Measurements from ENCODE around the gene S100A10.

S100A10 gene

GRCh38 chr1:152015766-152016165, 22.1 kb upstream of the S100A10 start:
- Histone ChIP-seq H3K9ac (ENCODE audit: low read length in 5 of 5) (no peak overlapping the region), H3K9me3 (ENCODE audit: control insufficient read depth in 5 of 5, low read length in 5 of 5) (no peaks in the 10 kb centered on the region), H3K4me1 (ENCODE audit: control insufficient read depth in 5 of 5, insufficient read depth in 5 of 5, low read length in 5 of 5) (no peaks in the 10 kb centered on the region), H3K27me3 (ENCODE audit: control insufficient read depth in 5 of 5, insufficient read depth in 4 of 5, low read length in 5 of 5) (no peaks in the 10 kb centered on the region), H3K36me3 (ENCODE audit: control insufficient read depth in 5 of 5, insufficient read depth in 5 of 5, low read length in 5 of 5) (no peaks in the 10 kb centered on the region), H3K27ac (ENCODE audit: low read depth, low read length) (no peak overlapping the region), H3K4me3 (ENCODE audit: low read depth in 1 of 5, low read length in 5 of 5) (no peak overlapping the region)

DNA sequence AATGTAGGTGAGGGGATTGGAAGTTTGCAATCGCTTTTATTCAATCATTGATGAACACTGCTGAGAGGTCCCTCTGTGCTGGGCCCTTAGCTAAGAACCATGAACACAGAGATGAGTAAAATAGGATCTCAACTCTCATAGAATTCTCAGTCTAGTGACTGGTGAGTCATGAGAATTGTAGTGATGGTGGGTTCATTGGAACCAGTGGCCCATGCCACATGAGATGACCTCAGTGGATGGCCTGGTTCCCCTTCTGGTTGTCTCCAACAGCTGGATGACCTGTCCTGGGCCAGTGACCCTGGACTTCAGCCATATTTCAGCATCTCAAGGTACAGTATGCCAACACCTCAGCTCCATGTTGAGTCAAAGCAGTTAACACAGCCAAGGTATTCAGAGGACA, 21.3 kb upstream of the S100A10 start:
- no peak overlapping the region for H3K9ac ChIP-seq (ENCODE audit: low read length in 5 of 5)
- H3K27me3 ChIP-seq (ENCODE audit: control insufficient read depth in 5 of 5, insufficient read depth in 4 of 5, low read length in 5 of 5): no peaks in the 10 kb centered on the region
- H3K9me3 ChIP-seq (ENCODE audit: control insufficient read depth in 5 of 5, low read length in 5 of 5): no peaks in the 10 kb centered on the region
- no peaks in the 10 kb centered on the region for H3K36me3 ChIP-seq (ENCODE audit: control insufficient read depth in 5 of 5, insufficient read depth in 5 of 5, low read length in 5 of 5)
- no peak overlapping the region for H3K4me3 ChIP-seq (ENCODE audit: low read depth in 1 of 5, low read length in 5 of 5)
- peaks cover 0 to 2% (median 0%) of the 10 kb centered on the region in 5 donors for H3K4me1 ChIP-seq (ENCODE audit: control insufficient read depth in 5 of 5, insufficient read depth in 5 of 5, low read length in 5 of 5)
- H3K27ac ChIP-seq (ENCODE audit: low read depth, low read length): no peak overlapping the region

GRCh38 chr1:152013664-152014237, 20.1 kb upstream of the S100A10 start:
- H3K9ac ChIP-seq (ENCODE audit: low read length in 5 of 5): no peak overlapping the region
- H3K4me3 ChIP-seq (ENCODE audit: low read depth in 1 of 5, low read length in 5 of 5): no peak overlapping the region
- H3K9me3 ChIP-seq (ENCODE audit: control insufficient read depth in 5 of 5, low read length in 5 of 5): no peaks in the 10 kb centered on the region
- no peaks in the 10 kb centered on the region for H3K36me3 ChIP-seq (ENCODE audit: control insufficient read depth in 5 of 5, insufficient read depth in 5 of 5, low read length in 5 of 5)
- peaks cover 0 to 9% (median 0%) of the 10 kb centered on the region in 5 donors for H3K4me1 ChIP-seq (ENCODE audit: control insufficient read depth in 5 of 5, insufficient read depth in 5 of 5, low read length in 5 of 5)
- no peak overlapping the region for H3K27ac ChIP-seq (ENCODE audit: low read depth, low read length)
- no peaks in the 10 kb centered on the region for H3K27me3 ChIP-seq (ENCODE audit: control insufficient read depth in 5 of 5, insufficient read depth in 4 of 5, low read length in 5 of 5)

- Histone ChIP-seq H3K36me3 (ENCODE audit: control insufficient read depth in 5 of 5, insufficient read depth in 5 of 5, low read length in 5 of 5) (no peaks in the 10 kb centered on the region), H3K9ac (ENCODE audit: low read length in 5 of 5) (no peak overlapping the region), H3K27me3 (ENCODE audit: control insufficient read depth in 5 of 5, insufficient read depth in 4 of 5, low read length in 5 of 5) (no peaks in the 10 kb centered on the region), H3K4me1 (ENCODE audit: control insufficient read depth in 5 of 5, insufficient read depth in 5 of 5, low read length in 5 of 5) (peaks cover 0 to 9% (median 0%) of the 10 kb centered on the region in 5 donors), H3K4me3 (ENCODE audit: low read depth in 1 of 5, low read length in 5 of 5) (no peak overlapping the region), H3K9me3 (ENCODE audit: control insufficient read depth in 5 of 5, low read length in 5 of 5) (no peaks in the 10 kb centered on the region), H3K27ac (ENCODE audit: low read depth, low read length) (no peak overlapping the region)
Measured at GRCh38 chr1:152009691-152010090, 16.0 kb upstream of the S100A10 start.

GRCh38 chr1:152007047-152007446, 13.4 kb upstream of the S100A10 start:
- H3K4me3 ChIP-seq (ENCODE audit: low read depth in 1 of 5, low read length in 5 of 5): no peak overlapping the region
- no peaks in the 10 kb centered on the region for H3K27me3 ChIP-seq (ENCODE audit: control insufficient read depth in 5 of 5, insufficient read depth in 4 of 5, low read length in 5 of 5)

DNA sequence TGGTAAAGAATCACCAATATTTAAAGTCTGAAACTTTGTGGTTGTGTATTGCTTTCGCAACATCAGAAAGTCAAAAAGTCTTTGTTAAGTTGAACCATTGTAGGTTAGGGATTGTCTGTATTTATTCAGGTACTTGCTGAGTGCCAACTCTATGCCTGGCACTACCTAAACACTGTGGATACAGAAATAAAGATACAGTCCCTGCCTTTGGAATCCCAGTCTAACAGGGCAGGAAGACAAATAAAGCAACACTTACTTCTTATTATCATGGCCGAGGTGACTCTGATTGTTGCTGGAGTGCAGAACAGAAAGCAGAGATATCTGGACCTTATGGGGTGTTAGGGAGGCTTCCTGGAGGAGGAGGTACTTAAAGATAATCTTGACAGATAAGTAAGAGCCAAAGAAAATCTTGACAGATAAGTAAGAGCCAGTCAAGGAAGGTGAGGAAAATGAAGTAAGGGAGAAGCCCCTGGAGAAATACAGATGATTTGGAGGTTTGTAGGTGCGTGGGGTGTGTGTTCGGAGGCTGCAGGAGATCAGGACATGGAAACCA, 11.8 kb upstream of the S100A10 start:
- Histone ChIP-seq H3K4me1 (ENCODE audit: control insufficient read depth in 5 of 5, insufficient read depth in 5 of 5, low read length in 5 of 5) (peaks cover 5 to 22% (median 11%) of the 10 kb centered on the region in 5 donors), H3K36me3 (ENCODE audit: control insufficient read depth in 5 of 5, insufficient read depth in 5 of 5, low read length in 5 of 5) (no peaks in the 10 kb centered on the region), H3K4me3 (ENCODE audit: low read depth in 1 of 5, low read length in 5 of 5) (no peak overlapping the region), H3K9ac (ENCODE audit: low read length in 5 of 5) (no peak overlapping the region), H3K9me3 (ENCODE audit: control insufficient read depth in 5 of 5, low read length in 5 of 5) (no peaks in the 10 kb centered on the region), H3K27me3 (ENCODE audit: control insufficient read depth in 5 of 5, insufficient read depth in 4 of 5, low read length in 5 of 5) (no peaks in the 10 kb centered on the region), H3K27ac (ENCODE audit: low read depth, low read length) (no peak overlapping the region)

More at GRCh38 chr1:152007047-152007446, 13.4 kb upstream of the S100A10 start:
- Histone ChIP-seq H3K9ac (ENCODE audit: low read length in 5 of 5) (no peak overlapping the region), H3K27ac (ENCODE audit: low read depth, low read length) (no peak overlapping the region), H3K4me1 (ENCODE audit: control insufficient read depth in 5 of 5, insufficient read depth in 5 of 5, low read length in 5 of 5) (peaks cover 0 to 10% (median 0%) of the 10 kb centered on the region in 5 donors), H3K9me3 (ENCODE audit: control insufficient read depth in 5 of 5, low read length in 5 of 5) (no peaks in the 10 kb centered on the region), H3K36me3 (ENCODE audit: control insufficient read depth in 5 of 5, insufficient read depth in 5 of 5, low read length in 5 of 5) (no peaks in the 10 kb centered on the region)

DNA sequence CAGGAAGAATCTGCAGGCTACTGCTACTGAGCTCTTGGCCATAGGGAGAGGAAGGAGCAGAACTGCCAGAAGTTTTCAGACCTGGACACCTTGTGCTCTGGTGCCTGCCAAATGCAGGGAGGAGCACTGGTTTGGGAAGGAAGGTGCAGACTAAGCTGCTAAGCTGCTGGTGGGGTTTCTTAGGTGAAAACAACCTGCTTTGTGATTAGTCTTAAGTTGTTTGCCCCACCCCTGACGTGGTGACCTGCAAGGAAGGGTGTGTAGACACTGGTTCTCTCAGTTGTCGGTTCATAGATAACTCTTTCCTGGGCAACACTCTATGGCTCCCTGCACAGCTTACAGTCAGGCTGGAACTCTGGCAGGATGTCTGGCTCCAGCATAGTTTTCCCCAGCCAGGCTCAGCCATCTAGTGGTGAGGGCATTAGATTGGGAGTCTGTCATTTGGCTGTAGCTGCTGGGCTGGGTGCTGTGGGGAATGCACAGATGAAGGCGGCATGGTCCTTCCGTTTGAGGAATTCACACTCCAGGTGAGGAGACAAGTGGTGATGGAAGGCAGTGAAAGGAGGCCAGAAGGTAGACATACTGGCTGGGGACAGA, 10.3 kb upstream of the S100A10 start:
- no peaks in the 10 kb centered on the region for H3K9me3 ChIP-seq (ENCODE audit: control insufficient read depth in 5 of 5, low read length in 5 of 5)
- peaks cover 5 to 14% (median 10%) of the 10 kb centered on the region in 5 donors for H3K4me1 ChIP-seq (ENCODE audit: control insufficient read depth in 5 of 5, insufficient read depth in 5 of 5, low read length in 5 of 5)
- no peak overlapping the region for H3K9ac ChIP-seq (ENCODE audit: low read length in 5 of 5)
- no peak overlapping the region for H3K4me3 ChIP-seq (ENCODE audit: low read depth in 1 of 5, low read length in 5 of 5)
- H3K27me3 ChIP-seq (ENCODE audit: control insufficient read depth in 5 of 5, insufficient read depth in 4 of 5, low read length in 5 of 5): no peaks in the 10 kb centered on the region
- no peaks in the 10 kb centered on the region for H3K36me3 ChIP-seq (ENCODE audit: control insufficient read depth in 5 of 5, insufficient read depth in 5 of 5, low read length in 5 of 5)
- H3K27ac ChIP-seq (ENCODE audit: low read depth, low read length): no peak overlapping the region

- H3K36me3 ChIP-seq (ENCODE audit: control insufficient read depth in 5 of 5, insufficient read depth in 5 of 5, low read length in 5 of 5): no peaks in the 10 kb centered on the region
- H3K27ac ChIP-seq (ENCODE audit: low read depth, low read length): no peak overlapping the region
- H3K9ac ChIP-seq (ENCODE audit: low read length in 5 of 5): peak overlapping the region in 1 of 5 donors; percentile 17
- peaks cover 5 to 14% (median 10%) of the 10 kb centered on the region in 5 donors for H3K4me1 ChIP-seq (ENCODE audit: control insufficient read depth in 5 of 5, insufficient read depth in 5 of 5, low read length in 5 of 5)
- H3K4me3 ChIP-seq (ENCODE audit: low read depth in 1 of 5, low read length in 5 of 5): no peak overlapping the region
- H3K27me3 ChIP-seq (ENCODE audit: control insufficient read depth in 5 of 5, insufficient read depth in 4 of 5, low read length in 5 of 5): no peaks in the 10 kb centered on the region
- no peaks in the 10 kb centered on the region for H3K9me3 ChIP-seq (ENCODE audit: control insufficient read depth in 5 of 5, low read length in 5 of 5)
Measured at GRCh38 chr1:152002960-152003359, 9.3 kb upstream of the S100A10 start.

- no peaks in the 10 kb centered on the region for H3K36me3 ChIP-seq (ENCODE audit: control insufficient read depth in 5 of 5, insufficient read depth in 5 of 5, low read length in 5 of 5)
- no peak overlapping the region for H3K4me3 ChIP-seq (ENCODE audit: low read depth in 1 of 5, low read length in 5 of 5)
- H3K27ac ChIP-seq (ENCODE audit: low read depth, low read length): peak overlapping the region; percentile 73
- no peaks in the 10 kb centered on the region for H3K9me3 ChIP-seq (ENCODE audit: control insufficient read depth in 5 of 5, low read length in 5 of 5)
- H3K27me3 ChIP-seq (ENCODE audit: control insufficient read depth in 5 of 5, insufficient read depth in 4 of 5, low read length in 5 of 5): no peaks in the 10 kb centered on the region
- peaks cover 5 to 14% (median 10%) of the 10 kb centered on the region in 5 donors for H3K4me1 ChIP-seq (ENCODE audit: control insufficient read depth in 5 of 5, insufficient read depth in 5 of 5, low read length in 5 of 5)
- peak overlapping the region in 2 of 5 donors; percentile 6 to 48 for H3K9ac ChIP-seq (ENCODE audit: low read length in 5 of 5)
Measured at GRCh38 chr1:152001631-152002584, 8.2 kb upstream of the S100A10 start.

Data from subcutaneous abdominal adipose tissue (tissue), 5 donors.